A549 treated with dexamethasone at 1 μM for 4 hours (cell line): Measurements from ENCODE around the gene TARDBP. TPM values are rescaled to one million over a fixed set of nuclear protein-coding genes. Genes with fewer than 3 reads are reported as not detected.

Experiments
- total RNA-seq: library from RNA; stranded (reverse); fragments of 200-300 nt; extraction: Qiagen RNA extraction; gene quantifications from 5 replicates; pipeline ENCODE4 v1.2.3, GENCODE V29; 2022

TARDBP gene
- 188 to 215 TPM (median 207 TPM) in 5 replicates for total RNA-seq

GRCh38 chr1:11012260-11013159, at the start of gene TARDBP:
Gene TARDBP (plus strand): TSS chr1:11012654. CDS start chr1:11013728, 1,074 bp downstream.

GRCh38 chr1:11046625-11047365, 34.3 kb downstream of the TARDBP start, which contains the start of gene MASP2:
Gene MASP2 (minus strand): TSS chr1:11047239. CDS start chr1:11047207, 32 bp downstream.

GRCh38 chr1:11059968-11060830, 47.7 kb downstream of the TARDBP start, which contains the start of gene SRM:
Gene SRM (minus strand): TSS chr1:11060018. CDS start chr1:11059943, 75 bp downstream.

Other genes starting within 250 kb of the TARDBP start
- gene CASZ1, start 216.0 kb upstream of the TARDBP start, total RNA-seq = 1.5 to 2.3 TPM (median 1.8 TPM) in 5 replicates
- 0.07 to 0.22 TPM (median 0.17 TPM) in 5 replicates for gene MASP2, start 34.6 kb downstream of the TARDBP start, total RNA-seq
- gene SRM, start 47.4 kb downstream of the TARDBP start, total RNA-seq = 124 to 247 TPM (median 215 TPM) in 5 replicates
- gene EXOSC10, start 87.2 kb downstream of the TARDBP start, total RNA-seq = 35.3 to 41.2 TPM (median 39.3 TPM) in 5 replicates
- not detected in 5 replicates for gene ANGPTL7, start 176.7 kb downstream of the TARDBP start, total RNA-seq
- gene MTOR, start 249.9 kb downstream of the TARDBP start, total RNA-seq = 13.3 to 16.5 TPM (median 14.9 TPM) in 5 replicates